ENCODE data around the gene IGSF8.
"Not testable (repeated sequence)": the region's sequence is repeated elsewhere in the genome, so short reads cannot be mapped to it uniquely, and the experiment has no call there.

Gene IGSF8

GRCh38 chr1:160130486-160130885 lies 32.1 kb upstream of the IGSF8 start:
- H3K4me1 ChIP-seq (ENCODE audit: insufficient read depth, low read length), result no peaks in the 10 kb centered on the region
- H3K9me3 ChIP-seq (ENCODE audit: control insufficient read depth, insufficient read depth, low read length), result no peaks in the 10 kb centered on the region
- H3K36me3 ChIP-seq (ENCODE audit: insufficient read depth, low read length), result peaks cover 10% of the 10 kb centered on the region; the same call in 1 of the 2 replicates
- no peak overlapping the region for H3K9ac ChIP-seq (ENCODE audit: low read depth, low read length)

DNA sequence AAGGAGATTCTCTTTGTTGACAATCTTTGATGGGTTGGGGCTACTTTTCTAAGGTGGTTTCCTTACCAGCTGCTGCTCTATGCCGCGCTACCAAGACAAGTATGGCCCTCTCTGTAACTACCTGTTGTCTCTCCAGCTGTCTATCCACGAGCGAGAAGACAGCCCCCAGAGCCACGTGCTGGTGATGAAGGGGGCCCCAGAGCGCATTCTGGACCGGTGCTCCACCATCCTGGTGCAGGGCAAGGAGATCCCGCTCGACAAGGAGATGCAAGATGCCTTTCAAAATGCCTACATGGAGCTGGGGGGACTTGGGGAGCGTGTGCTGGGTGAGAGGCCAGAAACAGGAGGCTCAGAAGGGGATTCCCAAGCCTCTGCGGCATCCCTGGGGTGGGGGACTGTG lies 31.5 kb upstream of the IGSF8 start:
- H3K36me3 ChIP-seq (ENCODE audit: insufficient read depth, low read length), result peaks cover 10% of the 10 kb centered on the region; the same call in 1 of the 2 replicates
- H3K4me1 ChIP-seq (ENCODE audit: insufficient read depth, low read length), result peaks cover under 1% of the 10 kb centered on the region; the same call in 1 of the 2 replicates

DNA sequence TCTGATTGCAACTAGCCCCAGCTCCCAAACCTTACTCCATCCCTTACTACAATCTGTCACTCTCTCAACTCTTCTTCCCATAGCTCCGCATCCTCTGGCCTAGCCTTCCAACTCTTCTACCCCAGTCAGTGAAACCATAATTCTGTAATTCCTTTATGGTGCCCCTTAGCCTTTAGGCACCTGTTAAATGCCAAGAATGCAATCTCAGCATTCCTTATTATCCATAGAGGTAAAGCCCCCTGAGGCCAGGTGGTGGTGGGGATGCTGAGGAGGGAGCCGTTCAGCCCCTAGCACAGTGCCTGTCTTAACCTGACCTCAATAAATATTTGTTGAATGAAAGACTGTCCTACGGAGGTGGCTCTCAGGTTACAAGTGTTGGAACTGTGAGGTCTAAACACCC lies 31.1 kb upstream of the IGSF8 start:
- Histone ChIP-seq H3K9me3 (ENCODE audit: control insufficient read depth, insufficient read depth, low read length) (no peaks in the 10 kb centered on the region), H3K4me1 (ENCODE audit: insufficient read depth, low read length) (peaks cover 4% of the 10 kb centered on the region), H3K36me3 (ENCODE audit: insufficient read depth, low read length) (peaks cover 7% of the 10 kb centered on the region; the same call in 1 of the 2 replicates), H3K9ac (ENCODE audit: low read depth, low read length) (no peak overlapping the region)

More for the DNA sequence above, 31.5 kb upstream of the IGSF8 start:
- no peaks in the 10 kb centered on the region for H3K9me3 ChIP-seq (ENCODE audit: control insufficient read depth, insufficient read depth, low read length)
- H3K9ac ChIP-seq (ENCODE audit: low read depth, low read length), result no peak overlapping the region

- Histone ChIP-seq H3K9me3 (ENCODE audit: control insufficient read depth, insufficient read depth, low read length) (no peaks in the 10 kb centered on the region), H3K36me3 (ENCODE audit: insufficient read depth, low read length) (peaks cover 3% of the 10 kb centered on the region; the same call in 1 of the 2 replicates), H3K4me1 (ENCODE audit: insufficient read depth, low read length) (peaks cover 8% of the 10 kb centered on the region), H3K9ac (ENCODE audit: low read depth, low read length) (no peak overlapping the region)
Measured at GRCh38 chr1:160129046-160129445, 30.6 kb upstream of the IGSF8 start.

DNA sequence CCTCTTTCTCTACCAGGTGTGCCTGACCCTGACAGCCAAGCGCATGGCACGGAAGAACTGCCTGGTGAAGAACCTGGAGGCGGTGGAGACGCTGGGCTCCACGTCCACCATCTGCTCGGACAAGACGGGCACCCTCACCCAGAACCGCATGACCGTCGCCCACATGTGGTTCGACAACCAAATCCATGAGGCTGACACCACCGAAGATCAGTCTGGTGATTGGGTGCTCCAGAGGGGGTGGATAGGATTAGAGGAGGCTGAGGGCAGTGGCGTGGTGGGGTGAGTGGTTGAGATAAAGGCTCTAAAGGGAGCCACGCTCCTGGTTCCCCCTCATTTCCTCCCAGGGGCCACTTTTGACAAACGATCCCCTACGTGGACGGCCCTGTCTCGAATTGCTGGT lies 30.2 kb upstream of the IGSF8 start:
- Histone ChIP-seq H3K4me1 (ENCODE audit: insufficient read depth, low read length) (peaks cover 8% of the 10 kb centered on the region), H3K9me3 (ENCODE audit: control insufficient read depth, insufficient read depth, low read length) (no peaks in the 10 kb centered on the region), H3K9ac (ENCODE audit: low read depth, low read length) (no peak overlapping the region), H3K36me3 (ENCODE audit: insufficient read depth, low read length) (peaks cover 3% of the 10 kb centered on the region; the same call in 1 of the 2 replicates)

DNA sequence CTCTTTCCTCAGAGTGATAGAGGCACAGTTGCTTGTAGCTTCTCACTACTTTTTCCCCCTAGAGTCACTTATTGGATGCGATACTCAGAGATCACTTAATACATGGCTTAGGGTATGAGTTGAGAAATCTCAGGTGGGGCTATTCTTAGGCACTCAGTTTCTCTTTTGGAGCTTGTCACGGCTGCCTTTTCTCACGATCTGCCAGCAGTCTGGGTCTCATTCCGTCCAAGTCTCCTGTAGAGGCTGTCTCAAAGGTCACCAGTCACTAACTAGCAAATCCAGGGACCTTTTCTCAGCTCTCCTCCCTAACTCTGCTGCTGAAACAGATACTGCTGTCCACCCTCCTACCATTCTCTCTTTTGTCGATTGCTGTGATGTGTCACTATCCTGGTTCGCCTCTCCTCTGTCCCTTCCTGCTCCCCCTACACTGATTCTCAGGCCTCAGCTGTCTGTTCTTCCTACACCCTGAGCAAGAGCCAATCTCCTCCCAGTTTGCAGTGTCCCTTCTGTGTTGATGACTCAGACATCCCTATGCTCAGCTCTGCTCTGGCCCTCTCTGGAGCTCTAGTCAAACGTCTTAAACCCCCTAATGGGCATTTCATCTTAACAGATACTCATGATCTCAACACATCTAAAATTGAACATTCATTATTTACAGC lies 29.6 kb upstream of the IGSF8 start:
- Histone ChIP-seq H3K9ac (ENCODE audit: low read depth, low read length) (no peak overlapping the region), H3K36me3 (ENCODE audit: insufficient read depth, low read length) (peaks cover 3% of the 10 kb centered on the region; the same call in 1 of the 2 replicates), H3K9me3 (ENCODE audit: control insufficient read depth, insufficient read depth, low read length) (no peaks in the 10 kb centered on the region), H3K4me1 (ENCODE audit: insufficient read depth, low read length) (peaks cover 8% of the 10 kb centered on the region)

DNA sequence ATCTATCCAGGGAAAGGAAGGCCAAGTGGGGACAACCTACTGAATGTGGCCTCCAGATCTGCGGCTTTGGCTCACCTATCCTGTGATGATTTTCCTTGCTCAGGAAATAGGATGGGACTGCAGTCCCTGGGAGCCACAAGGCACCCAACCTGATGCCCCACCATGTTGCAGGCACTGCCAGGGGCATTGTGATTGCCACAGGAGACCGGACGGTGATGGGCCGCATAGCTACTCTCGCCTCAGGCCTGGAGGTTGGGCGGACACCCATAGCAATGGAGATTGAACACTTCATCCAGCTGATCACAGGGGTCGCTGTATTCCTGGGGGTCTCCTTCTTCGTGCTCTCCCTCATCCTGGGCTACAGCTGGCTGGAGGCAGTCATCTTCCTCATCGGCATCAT lies 29.0 kb upstream of the IGSF8 start:
- peaks cover 3% of the 10 kb centered on the region; the same call in 1 of the 2 replicates for H3K36me3 ChIP-seq (ENCODE audit: insufficient read depth, low read length)
- no peak overlapping the region for H3K9ac ChIP-seq (ENCODE audit: low read depth, low read length)
- H3K4me1 ChIP-seq (ENCODE audit: insufficient read depth, low read length), result peaks cover 8% of the 10 kb centered on the region
- H3K9me3 ChIP-seq (ENCODE audit: control insufficient read depth, insufficient read depth, low read length), result no peaks in the 10 kb centered on the region

GRCh38 chr1:160126342-160126741 lies 27.9 kb upstream of the IGSF8 start:
- not testable (repeated sequence) for H3K9ac ChIP-seq (ENCODE audit: low read depth, low read length); H3K36me3 ChIP-seq (ENCODE audit: insufficient read depth, low read length); H3K9me3 ChIP-seq (ENCODE audit: control insufficient read depth, insufficient read depth, low read length); H3K4me1 ChIP-seq (ENCODE audit: insufficient read depth, low read length)

DNA sequence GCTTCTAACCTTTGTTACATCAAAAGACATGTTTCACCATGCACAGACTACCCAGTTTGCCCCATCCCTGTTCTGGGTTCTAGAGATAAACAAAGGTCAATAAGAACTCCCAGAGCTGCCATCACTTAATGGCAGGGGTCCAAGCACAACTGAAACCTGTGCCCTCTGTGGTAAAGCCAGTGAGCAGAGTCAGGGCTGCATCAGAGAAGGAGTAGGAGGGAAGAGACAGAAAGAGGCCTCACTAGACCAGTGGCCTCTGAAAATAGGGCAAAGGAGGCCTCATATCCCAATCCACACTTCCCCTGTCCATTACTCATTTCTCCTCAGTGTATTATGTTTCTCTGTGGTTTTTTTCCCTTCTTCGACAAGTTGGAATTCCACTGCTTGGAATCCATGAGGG lies 27.3 kb upstream of the IGSF8 start:
- H3K9me3 ChIP-seq (ENCODE audit: control insufficient read depth, insufficient read depth, low read length), result no peaks in the 10 kb centered on the region
- H3K4me1 ChIP-seq (ENCODE audit: insufficient read depth, low read length), result peaks cover 8% of the 10 kb centered on the region
- peaks cover 3% of the 10 kb centered on the region; the same call in 1 of the 2 replicates for H3K36me3 ChIP-seq (ENCODE audit: insufficient read depth, low read length)
- no peak overlapping the region for H3K9ac ChIP-seq (ENCODE audit: low read depth, low read length)

- peaks cover 3% of the 10 kb centered on the region; the same call in 1 of the 2 replicates for H3K36me3 ChIP-seq (ENCODE audit: insufficient read depth, low read length)
- peaks cover 8% of the 10 kb centered on the region for H3K4me1 ChIP-seq (ENCODE audit: insufficient read depth, low read length)
- H3K9ac ChIP-seq (ENCODE audit: low read depth, low read length), result no peak overlapping the region
- H3K9me3 ChIP-seq (ENCODE audit: control insufficient read depth, insufficient read depth, low read length), result no peaks in the 10 kb centered on the region
Measured at GRCh38 chr1:160124705-160125478, 26.5 kb upstream of the IGSF8 start.

- Histone ChIP-seq H3K4me1 (ENCODE audit: insufficient read depth, low read length) (peaks cover 9% of the 10 kb centered on the region), H3K36me3 (ENCODE audit: insufficient read depth, low read length) (peaks cover 3% of the 10 kb centered on the region; the same call in 1 of the 2 replicates), H3K9ac (ENCODE audit: low read depth, low read length) (no peak overlapping the region), H3K9me3 (ENCODE audit: control insufficient read depth, insufficient read depth, low read length) (no peaks in the 10 kb centered on the region)
Measured at GRCh38 chr1:160123726-160124125, 25.3 kb upstream of the IGSF8 start.

DNA sequence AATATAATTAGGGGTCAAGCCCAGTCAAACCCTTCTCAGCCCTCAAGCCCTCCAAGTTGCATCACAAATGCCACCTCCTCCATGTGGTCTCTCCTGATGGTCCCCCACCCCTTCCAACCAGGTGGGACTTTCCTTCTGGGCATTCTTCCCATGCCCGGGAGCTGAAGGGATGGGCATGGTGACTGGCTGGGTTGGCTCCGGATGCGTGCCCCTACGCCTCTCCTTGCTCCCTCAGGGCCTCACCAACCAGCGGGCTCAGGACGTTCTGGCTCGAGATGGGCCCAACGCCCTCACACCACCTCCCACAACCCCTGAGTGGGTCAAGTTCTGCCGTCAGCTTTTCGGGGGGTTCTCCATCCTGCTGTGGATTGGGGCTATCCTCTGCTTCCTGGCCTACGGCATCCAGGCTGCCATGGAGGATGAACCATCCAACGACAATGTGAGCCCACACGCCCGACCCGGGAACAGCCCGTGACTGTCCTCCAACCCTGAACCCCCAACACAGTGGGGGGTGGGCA lies 24.6 kb upstream of the IGSF8 start:
- H3K9ac ChIP-seq (ENCODE audit: low read depth, low read length), result no peak overlapping the region
- H3K4me1 ChIP-seq (ENCODE audit: insufficient read depth, low read length), result peaks cover 15% of the 10 kb centered on the region
- H3K36me3 ChIP-seq (ENCODE audit: insufficient read depth, low read length), result peaks cover 3% of the 10 kb centered on the region; the same call in 1 of the 2 replicates
- no peaks in the 10 kb centered on the region for H3K9me3 ChIP-seq (ENCODE audit: control insufficient read depth, insufficient read depth, low read length)

DNA sequence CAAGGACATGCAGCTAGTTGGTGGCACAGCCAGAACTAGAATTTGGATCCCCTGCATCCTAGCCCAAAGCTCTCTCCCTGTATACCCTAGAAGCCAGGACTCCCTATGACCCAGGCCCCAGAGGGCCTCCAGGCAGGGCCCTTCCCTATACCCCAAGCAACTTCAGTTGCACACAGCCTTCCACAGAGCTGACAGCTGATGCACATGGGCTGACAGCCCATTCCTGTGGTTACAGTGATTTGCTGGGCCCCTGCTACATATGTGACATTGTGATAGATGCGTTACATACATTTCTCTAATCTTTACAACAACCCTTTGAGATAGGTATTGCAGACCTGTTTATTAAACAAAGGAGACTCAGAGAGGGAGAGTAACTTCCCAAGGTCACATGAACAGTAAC lies 23.0 kb upstream of the IGSF8 start:
- Histone ChIP-seq H3K36me3 (ENCODE audit: insufficient read depth, low read length) (peaks cover 3% of the 10 kb centered on the region; the same call in 1 of the 2 replicates), H3K9ac (ENCODE audit: low read depth, low read length) (no peak overlapping the region), H3K9me3 (ENCODE audit: control insufficient read depth, insufficient read depth, low read length) (no peaks in the 10 kb centered on the region), H3K4me1 (ENCODE audit: insufficient read depth, low read length) (peaks cover 29% of the 10 kb centered on the region)

- Histone ChIP-seq H3K36me3 (ENCODE audit: insufficient read depth, low read length) (peaks cover 3% of the 10 kb centered on the region; the same call in 1 of the 2 replicates), H3K9me3 (ENCODE audit: control insufficient read depth, insufficient read depth, low read length) (no peaks in the 10 kb centered on the region), H3K4me1 (ENCODE audit: insufficient read depth, low read length) (peaks cover 29% of the 10 kb centered on the region), H3K9ac (ENCODE audit: low read depth, low read length) (no peak overlapping the region)
Measured at GRCh38 chr1:160120797-160121196, 22.4 kb upstream of the IGSF8 start.

All from ES-I3 (cell line).